Trophoblast cell (in vitro differentiated cells and primary cell): ENCODE results near the gene FADD. TPM values are rescaled to one million over a fixed set of nuclear protein-coding genes. Genes with fewer than 3 reads are reported as not detected.

ENCODE experiments used
- DNase-seq, 2 donors: peaks; one replicate each; pipeline ENCODE4 v3.0.0-alpha.2; 2016
- H2AFZ ChIP-seq: 2 replicates; pipeline ENCODE4 v1.6.1; 2013; ENCODE audit warnings: low read length, moderate library complexity, mild to moderate bottlenecking; ENCODE audit not compliant: insufficient read depth, poor library complexity
- H2AK5ac ChIP-seq: 2 replicates; pipeline ENCODE4 v1.6.1; 2013; ENCODE audit warnings: mild to moderate bottlenecking, low read length
- H2BK120ac ChIP-seq: 2 replicates; pipeline ENCODE4 v1.6.1; 2013; ENCODE audit warnings: low read length, mild to moderate bottlenecking, moderate library complexity; ENCODE audit not compliant: insufficient read depth, poor library complexity
- H2BK12ac ChIP-seq: 2 replicates; pipeline ENCODE4 v1.6.1; 2013; ENCODE audit warnings: mild to moderate bottlenecking, low read length, moderate library complexity
- H2BK5ac ChIP-seq: 2 replicates; pipeline ENCODE4 v1.6.1; 2013; ENCODE audit warnings: low read length, low read depth, moderate library complexity, mild to moderate bottlenecking; ENCODE audit not compliant: poor library complexity
- H3K14ac ChIP-seq: 2 replicates; pipeline ENCODE4 v1.6.1; 2013; ENCODE audit warnings: mild to moderate bottlenecking, low read length
- H3K18ac ChIP-seq: 2 replicates; pipeline ENCODE4 v1.6.1; 2013; ENCODE audit warnings: mild to moderate bottlenecking, low read length
- H3K23ac ChIP-seq: 2 replicates; pipeline ENCODE4 v1.6.1; 2013; ENCODE audit warnings: low read length
- H3K27ac ChIP-seq: 2 replicates; pipeline ENCODE4 v1.5.1; 2013; ENCODE audit warnings: low read depth, mild to moderate bottlenecking, inconsistent platforms, low read length, moderate library complexity
- H3K27me3 ChIP-seq: 2 replicates; pipeline ENCODE4 v1.6.1; 2013; ENCODE audit warnings: inconsistent platforms, mild to moderate bottlenecking, low read length, moderate library complexity; ENCODE audit not compliant: insufficient read depth
- H3K36me3 ChIP-seq, 2 experiments: 1 replicate in 1 of 2; 2 replicates in 1 of 2; pipeline ENCODE4 v1.6.1; 2013; ENCODE audit warnings: low read length in 2 of 2, mild to moderate bottlenecking in 2 of 2, moderate library complexity in 1 of 2; ENCODE audit not compliant: insufficient read depth in 2 of 2, control insufficient read depth in 1 of 2
- H3K4ac ChIP-seq: 2 replicates; pipeline ENCODE4 v1.6.1; 2013; ENCODE audit warnings: low read depth, mild to moderate bottlenecking, low read length, moderate library complexity
- H3K4me1 ChIP-seq, 2 experiments: 1 replicate in 1 of 2; 2 replicates in 1 of 2; pipeline ENCODE4 v1.6.1; 2013; ENCODE audit warnings: low read length in 2 of 2, mild to moderate bottlenecking in 2 of 2, moderate library complexity in 1 of 2; ENCODE audit not compliant: insufficient read depth in 2 of 2, control insufficient read depth in 1 of 2
- H3K4me2 ChIP-seq: 2 replicates; pipeline ENCODE4 v1.6.1; 2013; ENCODE audit warnings: inconsistent platforms, mild to moderate bottlenecking, low read length, moderate library complexity
- H3K4me3 ChIP-seq: 2 replicates; pipeline ENCODE4 v1.5.1; 2013; ENCODE audit warnings: mild to moderate bottlenecking, low read depth, low read length, inconsistent platforms
- H3K79me1 ChIP-seq: one replicate; pipeline ENCODE4 v1.6.1; 2013; ENCODE audit warnings: low read length
- H3K79me2 ChIP-seq: 2 replicates; pipeline ENCODE4 v1.6.1; 2013; ENCODE audit warnings: low read length, mild to moderate bottlenecking; ENCODE audit not compliant: control insufficient read depth, insufficient read depth, poor library complexity
- H3K9ac ChIP-seq: 2 replicates; pipeline ENCODE4 v1.6.1; 2013; ENCODE audit warnings: mild to moderate bottlenecking, low read length
- H3K9me3 ChIP-seq: 2 replicates; pipeline ENCODE4 v1.6.1; 2013; ENCODE audit warnings: low read depth, mild to moderate bottlenecking, control low read depth, inconsistent platforms, low read length; ENCODE audit not compliant: insufficient read depth
- H4K12ac ChIP-seq: 2 replicates; pipeline ENCODE4 v1.6.1; 2013; ENCODE audit warnings: low read depth, mild to moderate bottlenecking, low read length, moderate library complexity
- H4K8ac ChIP-seq: 2 replicates; pipeline ENCODE4 v1.6.1; 2013; ENCODE audit warnings: low read depth, mild to moderate bottlenecking, low read length, moderate library complexity
- H4K91ac ChIP-seq: one replicate; pipeline ENCODE4 v1.6.1; 2013; ENCODE audit warnings: low read depth, mild to moderate bottlenecking, low read length, moderate library complexity
- WGBS: extraction: QIAGEN DNeasy Blood & Tissue Kit; methylation state at CpG from one replicate; pipeline ENCODE4 v1.1.7; 2013; ENCODE audit warnings: missing lambda C conversion rate; ENCODE audit not compliant: insufficient read length, insufficient coverage; ENCODE audit errors: extremely low coverage; 5-methylcytosine and 5-hydroxymethylcytosine counted together
- polyA plus RNA-seq: library from polyadenylated mRNA; stranded (reverse); fragments of 200-250 nt; gene quantifications from 2 replicates; pipeline ENCODE4 v1.2.3, GENCODE V29; 2013

The FADD gene, protein sequence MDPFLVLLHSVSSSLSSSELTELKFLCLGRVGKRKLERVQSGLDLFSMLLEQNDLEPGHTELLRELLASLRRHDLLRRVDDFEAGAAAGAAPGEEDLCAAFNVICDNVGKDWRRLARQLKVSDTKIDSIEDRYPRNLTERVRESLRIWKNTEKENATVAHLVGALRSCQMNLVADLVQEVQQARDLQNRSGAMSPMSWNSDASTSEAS
- 20.0 and 20.1 TPM in 2 replicates for polyA plus RNA-seq

DNA sequence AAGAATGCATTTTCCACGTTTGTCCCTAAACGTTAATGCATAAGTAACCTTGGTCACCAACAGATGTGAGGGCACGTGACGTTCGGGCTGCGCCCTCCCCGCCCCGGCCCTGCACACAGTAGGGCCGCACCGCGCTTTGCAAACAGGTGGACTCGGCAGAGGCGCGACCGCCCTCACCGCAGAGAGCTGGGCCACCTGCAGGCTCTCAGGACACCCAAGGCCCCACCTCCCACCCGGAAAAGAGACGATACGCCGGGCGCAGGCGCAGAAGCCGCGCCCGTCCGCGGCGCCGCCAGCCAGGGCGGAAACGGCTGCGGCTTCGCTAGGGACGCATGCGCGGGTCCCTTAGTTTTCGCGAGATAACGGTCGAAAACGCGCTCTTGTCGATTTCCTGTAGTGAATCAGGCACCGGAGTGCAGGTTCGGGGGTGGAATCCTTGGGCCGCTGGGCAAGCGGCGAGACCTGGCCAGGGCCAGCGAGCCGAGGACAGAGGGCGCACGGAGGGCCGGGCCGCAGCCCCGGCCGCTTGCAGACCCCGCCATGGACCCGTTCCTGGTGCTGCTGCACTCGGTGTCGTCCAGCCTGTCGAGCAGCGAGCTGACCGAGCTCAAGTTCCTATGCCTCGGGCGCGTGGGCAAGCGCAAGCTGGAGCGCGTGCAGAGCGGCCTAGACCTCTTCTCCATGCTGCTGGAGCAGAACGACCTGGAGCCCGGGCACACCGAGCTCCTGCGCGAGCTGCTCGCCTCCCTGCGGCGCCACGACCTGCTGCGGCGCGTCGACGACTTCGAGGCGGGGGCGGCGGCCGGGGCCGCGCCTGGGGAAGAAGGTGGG lies at the start of gene FADD:
FADD (plus strand) TSS at position 377 of the 831 bp plus-strand sequence; CDS start at position 541, 164 bp downstream.
- H2BK12ac ChIP-seq: peak within 1 kb of the TSS; percentile 51
- H2BK5ac ChIP-seq: peak within 1 kb of the TSS; percentile 84
- H3K9me3 ChIP-seq: peaks cover 2% of the 10 kb centered on the region
- no CpG with 5 or more reads among the region's 91 CpGs for WGBS
- peak within 1 kb of the TSS; percentile 89 for H3K4me3 ChIP-seq
- peak within 1 kb of the TSS; percentile 88 for H3K9ac ChIP-seq
- peak within 1 kb of the TSS; percentile 91 for H3K4me2 ChIP-seq
- peak; percentile 97 to 99 for DNase-seq
- H2BK120ac ChIP-seq: peak within 1 kb of the TSS; percentile 85
- H3K27me3 ChIP-seq: no peaks in the 10 kb centered on the region
- H3K18ac ChIP-seq: peak within 1 kb of the TSS; percentile 97
- peak within 1 kb of the TSS; percentile 81 for H3K27ac ChIP-seq
- peak within 1 kb of the TSS; percentile 97 for H4K8ac ChIP-seq
- peaks cover 7 to 15% of the 10 kb centered on the region in 2 experiments for H3K4me1 ChIP-seq
- H4K12ac ChIP-seq: peak within 1 kb of the TSS; percentile 96
- peak within 1 kb of the TSS; percentile 87 for H2AK5ac ChIP-seq
- peaks cover 10% of the 10 kb centered on the region for H3K79me2 ChIP-seq
- peaks cover 11% of the 10 kb centered on the region for H3K79me1 ChIP-seq
- peak within 1 kb of the TSS; percentile 92 for H2AFZ ChIP-seq
- peaks cover 28 to 29% of the 10 kb centered on the region in 2 experiments for H3K36me3 ChIP-seq
- H3K14ac ChIP-seq: peak within 1 kb of the TSS; percentile 98
- H3K23ac ChIP-seq: peak within 1 kb of the TSS; percentile 58
- H3K4ac ChIP-seq: peak within 1 kb of the TSS; percentile 99
- peak within 1 kb of the TSS; percentile 98 for H4K91ac ChIP-seq

DNA sequence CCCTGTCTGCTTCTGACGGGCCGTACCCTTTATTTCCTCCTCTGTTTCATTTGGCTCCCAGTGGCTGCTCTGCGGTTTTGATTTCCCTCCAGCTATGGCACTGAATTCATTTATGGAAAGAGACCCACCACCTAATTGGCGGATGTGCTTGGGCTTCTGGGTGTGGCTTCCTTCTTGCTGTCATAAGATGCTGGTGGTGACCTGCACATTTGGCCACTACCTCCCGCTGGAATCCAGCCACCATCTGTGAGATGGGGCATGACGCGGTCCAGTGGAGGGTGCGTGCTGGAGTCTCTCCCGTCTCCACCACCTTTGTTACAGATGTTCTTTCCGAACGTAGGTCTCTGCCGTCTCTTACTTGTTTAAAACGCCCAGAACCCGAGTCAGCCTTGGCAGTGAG lies 47.7 kb upstream of the FADD start:
- Histone ChIP-seq H3K4me2 (no peak overlapping the region), H3K36me3 (no peaks in the 10 kb centered on the region), H3K27me3 (no peaks in the 10 kb centered on the region), H3K27ac (no peak overlapping the region), H2AFZ (no peak overlapping the region), H3K9ac (no peak overlapping the region), H3K79me1 (no peaks in the 10 kb centered on the region), H2AK5ac (no peak overlapping the region), H3K4me1 (no peaks in the 10 kb centered on the region), H3K79me2 (no peaks in the 10 kb centered on the region), H3K4me3 (no peak overlapping the region), H3K18ac (no peak overlapping the region), H4K91ac (no peak overlapping the region), H2BK5ac (no peak overlapping the region), H3K4ac (no peak overlapping the region), H4K8ac (no peak overlapping the region), H3K23ac (no peak overlapping the region), H3K14ac (no peak overlapping the region), H3K9me3 (peaks cover 3% of the 10 kb centered on the region), H2BK12ac (no peak overlapping the region), H2BK120ac (no peak overlapping the region), H4K12ac (no peak overlapping the region)
- no CpG with 5 or more reads among the region's 14 CpGs for WGBS
- no peak for DNase-seq

DNA sequence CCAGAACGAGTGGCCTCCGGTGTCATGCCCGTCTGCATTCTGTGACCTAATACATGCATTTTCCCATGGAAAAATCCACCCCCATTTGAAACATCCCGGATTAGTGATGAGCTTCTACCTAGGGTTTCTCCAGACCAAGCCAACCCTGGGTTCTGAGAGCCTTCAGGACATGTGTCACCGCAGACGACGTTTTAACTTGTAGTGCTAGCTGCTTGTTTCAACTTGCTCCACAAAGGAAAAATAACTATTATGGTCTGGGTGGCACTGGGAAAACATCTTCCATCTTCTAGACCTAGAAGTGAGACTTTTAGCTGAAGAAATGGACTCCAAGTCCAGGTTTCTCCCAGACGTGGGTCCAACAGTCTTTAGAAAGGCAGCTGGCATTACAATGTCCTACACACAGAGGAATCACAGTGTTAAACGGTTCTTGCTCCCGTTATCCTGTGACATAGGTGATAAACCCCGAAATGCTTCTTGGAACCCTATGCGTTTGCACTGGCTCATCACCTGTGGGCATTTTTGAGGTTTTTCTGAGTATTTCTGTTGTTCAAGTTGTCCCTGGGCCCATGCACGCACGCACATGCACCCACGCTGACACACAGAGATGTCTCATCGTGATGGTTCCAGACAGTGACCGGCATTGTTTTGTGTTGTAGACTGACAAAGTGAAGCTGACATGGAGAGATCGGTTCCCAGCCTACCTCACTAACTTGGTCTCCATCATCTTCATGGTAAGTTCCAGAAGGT lies 46.6 kb upstream of the FADD start:
- no peaks in the 10 kb centered on the region for H3K36me3 ChIP-seq
- no peak overlapping the region for H2BK5ac ChIP-seq
- DNase-seq: no peak
- H3K27me3 ChIP-seq: no peaks in the 10 kb centered on the region
- no CpG with 5 or more reads among the region's 18 CpGs for whole genome bisulfite sequencing
- no peaks in the 10 kb centered on the region for H3K79me2 ChIP-seq
- no peaks in the 10 kb centered on the region for H3K4me1 ChIP-seq
- H3K23ac ChIP-seq: no peak overlapping the region
- H3K9me3 ChIP-seq: peaks cover 3% of the 10 kb centered on the region
- H2AFZ ChIP-seq: no peak overlapping the region
- no peak overlapping the region for H4K91ac ChIP-seq
- no peak overlapping the region for H3K27ac ChIP-seq
- no peak overlapping the region for H3K4me2 ChIP-seq
- no peak overlapping the region for H4K12ac ChIP-seq
- no peak overlapping the region for H3K18ac ChIP-seq
- H2BK120ac ChIP-seq: no peak overlapping the region
- no peak overlapping the region for H3K4me3 ChIP-seq
- no peak overlapping the region for H2AK5ac ChIP-seq
- no peak overlapping the region for H2BK12ac ChIP-seq
- H3K14ac ChIP-seq: no peak overlapping the region
- no peak overlapping the region for H3K4ac ChIP-seq
- H3K79me1 ChIP-seq: no peaks in the 10 kb centered on the region
- no peak overlapping the region for H3K9ac ChIP-seq
- no peak overlapping the region for H4K8ac ChIP-seq

DNA sequence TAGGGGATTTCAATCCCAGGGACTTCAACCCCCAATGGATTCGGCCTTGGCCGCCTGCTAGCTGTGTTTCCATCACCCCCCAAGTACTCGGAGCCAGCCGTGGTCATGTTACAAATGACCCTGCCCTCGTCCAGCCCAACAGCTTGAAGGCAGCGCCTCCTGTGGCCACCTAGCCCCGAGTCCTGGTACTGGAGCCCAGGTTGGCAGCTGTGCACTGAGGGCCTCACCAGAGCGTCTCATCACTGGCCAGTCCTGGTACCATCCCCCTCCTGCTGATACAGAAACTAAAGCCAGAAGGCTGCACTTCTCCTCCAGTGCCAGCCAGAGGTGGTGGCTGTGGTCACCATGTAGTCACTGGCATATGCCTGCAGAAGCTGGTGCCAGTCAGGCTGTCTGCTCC lies 44.9 kb upstream of the FADD start:
- Histone ChIP-seq H3K4me1 (no peaks in the 10 kb centered on the region), H4K8ac (no peak overlapping the region), H3K36me3 (no peaks in the 10 kb centered on the region), H3K4me3 (no peak overlapping the region), H2AK5ac (no peak overlapping the region), H3K9ac (no peak overlapping the region), H3K23ac (no peak overlapping the region), H3K14ac (no peak overlapping the region), H2AFZ (no peak overlapping the region), H3K79me2 (no peaks in the 10 kb centered on the region), H3K4ac (no peak overlapping the region), H3K27me3 (no peaks in the 10 kb centered on the region), H2BK12ac (no peak overlapping the region), H3K79me1 (no peaks in the 10 kb centered on the region), H3K18ac (no peak overlapping the region), H3K27ac (no peak overlapping the region), H4K91ac (no peak overlapping the region), H2BK120ac (no peak overlapping the region), H2BK5ac (no peak overlapping the region), H3K9me3 (peaks cover 3% of the 10 kb centered on the region), H3K4me2 (no peak overlapping the region), H4K12ac (peak overlapping the region; percentile 20)
- DNase-seq: peak in 1 of 2 donors; percentile 1
- no CpG with 5 or more reads among the region's 8 CpGs for WGBS
